ENCODE results near the gene OXLD1. TPM values are rescaled to one million over a fixed set of nuclear protein-coding genes. Genes with fewer than 3 reads are reported as not detected.
A peak's percentile ranks its signal among the peaks of the same experiment; 100 is the strongest.

OXLD1 gene
- total RNA-seq, 1 donor from 2014 or later = 28.1 TPM

GRCh38 chr17:81707725-81708646 is 41.6 kb upstream of the OXLD1 start:
- no peak overlapping the region for H3K27ac Mint-ChIP-seq
- H3K27me3 Mint-ChIP-seq = peaks cover 8% of the 10 kb centered on the region
- no peak for DNase-seq (ENCODE audit: extremely low spot score, unreplicated experiment)
- no peaks in the 10 kb centered on the region for H3K9me3 Mint-ChIP-seq
- H3K36me3 Mint-ChIP-seq = peaks cover 8% of the 10 kb centered on the region
- H3K4me1 Mint-ChIP-seq (ENCODE audit: unreplicated experiment) = peaks cover 8% of the 10 kb centered on the region
- TF ChIP-seq CTCF (conservative IDR thresholded peaks at IDR 0.05) = no peak
- no peak overlapping the region for H3K4me3 Mint-ChIP-seq

- peaks cover 8% of the 10 kb centered on the region for H3K27me3 Mint-ChIP-seq
Observed at GRCh38 chr17:81706757-81707624, 40.6 kb upstream of the OXLD1 start.

GRCh38 chr17:81706232-81706611 is 39.8 kb upstream of the OXLD1 start:
- DNase-seq (ENCODE audit: extremely low spot score, unreplicated experiment) = no peak
- H3K4me3 Mint-ChIP-seq = peak overlapping the region; percentile 67
- peaks cover 9% of the 10 kb centered on the region for H3K4me1 Mint-ChIP-seq (ENCODE audit: unreplicated experiment)
- H3K27ac Mint-ChIP-seq = peak overlapping the region; percentile 56
- H3K27me3 Mint-ChIP-seq = peaks cover 8% of the 10 kb centered on the region
- no peak for TF ChIP-seq CTCF (conservative IDR thresholded peaks at IDR 0.05)
- peaks cover 8% of the 10 kb centered on the region for H3K36me3 Mint-ChIP-seq
- no peaks in the 10 kb centered on the region for H3K9me3 Mint-ChIP-seq

More at GRCh38 chr17:81706757-81707624, 40.6 kb upstream of the OXLD1 start:
- Mint-ChIP-seq H3K4me3 (no peak overlapping the region), H3K36me3 (peaks cover 8% of the 10 kb centered on the region), H3K4me1 (ENCODE audit: unreplicated experiment) (peaks cover 9% of the 10 kb centered on the region), H3K9me3 (no peaks in the 10 kb centered on the region), H3K27ac (peak overlapping the region; percentile 56)
- TF ChIP-seq CTCF (conservative IDR thresholded peaks at IDR 0.05) = peak; percentile 14
- no peak for DNase-seq (ENCODE audit: extremely low spot score, unreplicated experiment)

GRCh38 chr17:81705518-81706231 is 39.3 kb upstream of the OXLD1 start:
- no peak for DNase-seq (ENCODE audit: extremely low spot score, unreplicated experiment)
- H3K27ac Mint-ChIP-seq = peak overlapping the region; percentile 56
- peaks cover 5% of the 10 kb centered on the region for H3K27me3 Mint-ChIP-seq
- H3K4me3 Mint-ChIP-seq = peak overlapping the region; percentile 67
- TF ChIP-seq CTCF (conservative IDR thresholded peaks at IDR 0.05) = no peak
- H3K4me1 Mint-ChIP-seq (ENCODE audit: unreplicated experiment) = peaks cover 5% of the 10 kb centered on the region
- no peaks in the 10 kb centered on the region for H3K9me3 Mint-ChIP-seq
- peaks cover 8% of the 10 kb centered on the region for H3K36me3 Mint-ChIP-seq
